H1 (cell line): ENCODE data around the gene MYADM. TPM values are rescaled to one million over a fixed set of nuclear protein-coding genes. Genes with fewer than 3 reads are reported as not detected.

ENCODE experiments used
- CBX5 ChIP-seq: fragments of 300-800, 300-1000 bp; sonication (generic); IDR thresholded peaks from 2 replicates; pipeline ENCODE4 v1.7.1; 2016; ENCODE audit warnings: antibody characterized with exemption, low read length, low read depth
- CHD1 ChIP-seq: IDR thresholded peaks from 2 replicates; pipeline ENCODE4 v1.6.1; 2012; ENCODE audit warnings: low read depth, low read length, improper control_type of control experiment
- CTBP2 ChIP-seq: IDR thresholded peaks from 2 replicates; pipeline ENCODE4 v1.7.0; 2011; ENCODE audit warnings: borderline replicate concordance, mild to moderate bottlenecking, moderate library complexity, mixed read lengths, low read length; ENCODE audit not compliant: insufficient read depth, insufficient read length
- E2F6 ChIP-seq: IDR thresholded peaks from 2 replicates; pipeline ENCODE4 v1.6.1; 2012; ENCODE audit warnings: inconsistent platforms
- FOSL1 ChIP-seq: IDR thresholded peaks from 2 replicates; pipeline ENCODE4 v1.6.1; 2011; ENCODE audit warnings: mild to moderate bottlenecking, low read depth, low read length, moderate library complexity; ENCODE audit not compliant: insufficient read depth
- NRF1 ChIP-seq: IDR thresholded peaks from 2 replicates; pipeline ENCODE4 v1.6.1; 2011; ENCODE audit warnings: mild to moderate bottlenecking, low read depth, low read length, improper control_type of control experiment
- POU5F1 ChIP-seq: IDR thresholded peaks from 2 replicates; pipeline ENCODE4 v1.6.1; 2011; ENCODE audit warnings: low read depth, mild to moderate bottlenecking, low read length, moderate library complexity
- SP2 ChIP-seq: IDR thresholded peaks from 2 replicates; pipeline ENCODE4 v1.6.1; 2012; ENCODE audit warnings: mild to moderate bottlenecking, low read length, inconsistent platforms
- SUZ12 ChIP-seq: fragments of 200-600 bp; sonication (generic); IDR thresholded peaks from 2 replicates; pipeline ENCODE4 v1.6.1; 2012; ENCODE audit warnings: mild to moderate bottlenecking, inconsistent platforms, low read length, moderate library complexity, mixed read lengths
- TAF7 ChIP-seq: optimal IDR thresholded peaks from 2 replicates; pipeline ENCODE3; 2011; ENCODE audit warnings: low read depth, mild to moderate bottlenecking, inconsistent platforms, low read length, moderate library complexity, borderline replicate concordance
- USF2 ChIP-seq: IDR thresholded peaks from 2 replicates; pipeline ENCODE4 v1.6.1; 2011; ENCODE audit warnings: low read length, improper control_type of control experiment
- polyA plus RNA-seq, 7 experiments: library from polyadenylated mRNA; depleted of rRNA in 3 of 7; stranded (reverse) in 5 of 7; unstranded in 2 of 7; fragments of >200 nt in 5 of 7; fragments of 200-250 nt in 2 of 7; gene quantifications; 1 replicate in 5 of 7; 2 replicates in 1 of 7; 4 replicates in 1 of 7; pipeline versions ENCODE4 v1.2.1 to v1.2.3, GENCODE V29; 2011 to 2013; ENCODE audit warnings: missing spikeins in 2 of 7, mixed read lengths in 2 of 7
- total RNA-seq: library from RNA; stranded (reverse); fragmentation: NEBNext Ultra II Directional; extraction: Animal tissue kit (Norgen Biotek cat#: 25700); gene quantifications from 2 replicates; pipeline ENCODE4 v1.2.1, GENCODE V29; 2021

The MYADM gene
- total and polyA plus RNA-seq, 2 of the 8 experiments (the other 6 are each of a cell fraction or from before 2014, with no cell fraction given) = 70.1 to 74.2 TPM

GRCh38 chr19:53912653-53913052 lies 45.0 kb downstream of the MYADM start (continued):
- no peak for TF ChIP-seq USF2
- no peak for TF ChIP-seq POU5F1
- no peak for TF ChIP-seq SUZ12
- no peak for TF ChIP-seq CTBP2
- TF ChIP-seq TAF7 = no peak
- TF ChIP-seq E2F6 = no peak
- TF ChIP-seq SP2 = no peak
- no peak for TF ChIP-seq CHD1
- no peak for TF ChIP-seq NRF1
- no peak for TF ChIP-seq CBX5
- TF ChIP-seq FOSL1 = no peak
